Measurements from ENCODE around the gene NPTX2.
"Not testable (repeated sequence)": the region's sequence is repeated elsewhere in the genome, so short reads cannot be mapped to it uniquely, and the experiment has no call there.

NPTX2 gene, protein sequence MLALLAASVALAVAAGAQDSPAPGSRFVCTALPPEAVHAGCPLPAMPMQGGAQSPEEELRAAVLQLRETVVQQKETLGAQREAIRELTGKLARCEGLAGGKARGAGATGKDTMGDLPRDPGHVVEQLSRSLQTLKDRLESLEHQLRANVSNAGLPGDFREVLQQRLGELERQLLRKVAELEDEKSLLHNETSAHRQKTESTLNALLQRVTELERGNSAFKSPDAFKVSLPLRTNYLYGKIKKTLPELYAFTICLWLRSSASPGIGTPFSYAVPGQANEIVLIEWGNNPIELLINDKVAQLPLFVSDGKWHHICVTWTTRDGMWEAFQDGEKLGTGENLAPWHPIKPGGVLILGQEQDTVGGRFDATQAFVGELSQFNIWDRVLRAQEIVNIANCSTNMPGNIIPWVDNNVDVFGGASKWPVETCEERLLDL
- 0 to 0.07 (median 0) reads per million in 3 experiments for total RNA-seq

DNA sequence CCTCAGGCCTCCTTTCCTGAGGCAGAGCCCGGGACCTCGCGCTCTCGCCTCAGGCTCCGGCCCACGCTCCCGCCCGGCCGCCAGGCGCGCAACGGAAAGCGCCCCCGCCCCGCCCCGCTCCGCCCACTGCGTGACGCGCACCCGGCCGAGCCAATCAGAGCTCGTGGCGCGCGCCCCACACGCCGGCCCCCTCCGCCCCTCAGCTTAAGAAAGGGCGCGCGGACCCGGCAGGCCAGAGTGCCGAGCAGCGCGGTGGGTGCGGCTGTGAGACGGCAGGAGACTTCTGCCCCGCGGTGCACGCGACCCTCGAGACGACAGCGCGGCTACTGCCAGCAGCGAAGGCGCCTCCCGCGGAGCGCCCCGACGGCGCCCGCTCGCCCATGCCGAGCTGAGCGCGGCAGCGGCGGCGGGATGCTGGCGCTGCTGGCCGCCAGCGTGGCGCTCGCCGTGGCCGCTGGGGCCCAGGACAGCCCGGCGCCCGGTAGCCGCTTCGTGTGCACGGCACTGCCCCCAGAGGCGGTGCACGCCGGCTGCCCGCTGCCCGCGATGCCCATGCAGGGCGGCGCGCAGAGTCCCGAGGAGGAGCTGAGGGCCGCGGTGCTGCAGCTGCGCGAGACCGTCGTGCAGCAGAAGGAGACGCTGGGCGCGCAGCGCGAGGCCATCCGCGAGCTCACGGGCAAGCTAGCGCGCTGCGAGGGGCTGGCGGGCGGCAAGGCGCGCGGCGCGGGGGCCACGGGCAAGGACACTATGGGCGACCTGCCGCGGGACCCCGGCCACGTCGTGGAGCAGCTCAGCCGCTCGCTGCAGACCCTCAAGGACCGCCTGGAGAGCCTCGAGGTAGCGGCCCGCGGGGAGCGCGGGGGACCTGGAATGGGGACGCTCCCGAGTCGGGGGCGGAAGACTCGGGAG is at the start of gene NPTX2:
Gene NPTX2 (plus strand): TSS at position 235 of the 909 bp plus-strand sequence. CDS start 177 bp downstream, at position 412.
- DNase-seq, result no peak

- no peak for DNase-seq
These were observed 49.1 kb upstream of the NPTX2 start for GRCh38 chr7:98567991-98568390.

GRCh38 chr7:98568891-98569290 is 48.2 kb upstream of the NPTX2 start:
- no peak for DNase-seq

DNA sequence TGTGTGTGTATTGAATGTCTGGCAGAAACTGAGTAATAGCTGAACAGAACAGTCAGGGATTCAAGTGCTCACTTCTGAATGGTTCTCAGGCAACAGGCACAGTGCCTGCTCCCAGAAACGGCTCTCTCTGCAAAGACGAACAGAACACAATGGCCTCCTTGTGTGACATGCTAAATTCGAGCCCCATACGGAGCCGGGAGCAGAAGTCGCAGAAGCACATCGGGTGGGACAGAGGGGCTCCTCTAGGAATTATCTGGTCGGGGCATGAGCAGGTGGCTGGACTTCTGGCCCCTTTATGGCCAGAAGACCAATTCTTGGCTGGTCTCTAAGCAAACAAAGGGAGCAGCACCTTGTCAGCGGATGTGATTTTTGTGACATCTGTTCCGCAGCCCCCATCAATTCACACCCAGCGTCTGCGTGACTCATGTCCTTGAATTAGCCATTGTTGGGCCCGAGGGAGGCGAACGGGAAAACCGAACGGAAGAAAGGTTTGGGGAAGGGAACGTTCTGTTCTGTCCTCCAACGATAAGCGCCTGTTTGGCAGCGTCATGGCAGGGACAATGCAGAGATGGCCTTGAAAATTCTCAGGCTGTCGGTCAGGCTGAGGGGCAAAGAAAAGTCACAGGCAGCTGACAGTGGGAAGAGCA is 47.3 kb upstream of the NPTX2 start:
- DNase-seq, result no peak

DNA sequence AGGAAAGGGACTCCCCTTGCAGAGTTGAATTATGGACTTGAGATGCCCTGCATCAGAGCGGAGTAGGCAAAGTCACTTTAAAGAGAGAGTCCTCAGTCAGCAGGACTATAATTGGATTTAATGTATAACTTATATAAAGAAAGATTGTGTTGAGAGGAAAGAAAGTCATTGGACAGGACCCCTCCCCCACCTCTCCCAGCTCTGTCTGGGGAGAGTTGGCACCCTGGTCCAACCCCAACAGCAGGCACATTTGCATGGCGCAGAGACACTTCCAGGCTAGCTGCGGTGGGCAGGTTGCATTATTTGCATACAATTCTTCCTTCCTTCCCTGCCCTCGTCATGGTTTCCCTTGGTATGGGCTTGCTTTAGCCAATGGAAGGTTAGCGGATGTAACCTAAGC is 46.1 kb upstream of the NPTX2 start:
- DNase-seq, result no peak

DNA sequence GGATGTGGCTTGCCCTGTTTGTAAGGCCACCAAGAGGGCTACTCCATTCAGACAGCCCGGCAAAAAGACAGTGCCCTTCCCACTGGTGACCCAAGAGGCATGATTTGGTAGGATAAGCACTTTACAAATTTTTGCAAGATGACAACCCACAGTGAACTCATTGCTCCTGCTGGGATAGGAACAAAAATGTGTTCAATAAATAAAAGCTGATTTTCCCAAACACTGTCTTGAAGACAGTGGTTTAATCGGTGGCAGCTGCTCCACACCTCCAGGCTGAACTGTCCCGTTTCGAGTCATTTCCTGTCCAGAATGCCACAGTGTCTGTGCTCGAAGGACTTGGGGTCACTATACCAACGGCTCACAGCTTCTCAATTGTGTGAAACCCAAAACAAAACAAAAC is 45.1 kb upstream of the NPTX2 start:
- no peak for DNase-seq

DNA sequence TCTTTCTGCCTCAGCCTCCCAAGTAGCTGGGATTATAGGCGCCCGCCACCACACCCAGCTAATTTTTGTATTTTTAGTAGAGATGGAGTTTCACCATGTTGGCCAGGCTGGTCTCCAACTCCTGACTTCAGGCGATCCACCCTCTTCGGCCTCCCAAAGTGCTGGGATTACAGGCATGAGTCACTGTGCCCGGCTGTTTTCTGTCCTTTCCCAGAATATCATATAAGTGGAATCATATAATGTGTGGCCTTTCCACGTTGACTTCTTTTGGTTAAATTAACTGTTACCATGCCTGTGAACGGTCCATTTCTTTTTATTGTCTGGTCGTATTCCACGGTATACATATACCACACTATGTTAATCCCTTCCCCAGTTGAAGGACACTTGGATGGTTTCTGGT is 44.4 kb upstream of the NPTX2 start:
- DNase-seq, result not testable (repeated sequence)

DNA sequence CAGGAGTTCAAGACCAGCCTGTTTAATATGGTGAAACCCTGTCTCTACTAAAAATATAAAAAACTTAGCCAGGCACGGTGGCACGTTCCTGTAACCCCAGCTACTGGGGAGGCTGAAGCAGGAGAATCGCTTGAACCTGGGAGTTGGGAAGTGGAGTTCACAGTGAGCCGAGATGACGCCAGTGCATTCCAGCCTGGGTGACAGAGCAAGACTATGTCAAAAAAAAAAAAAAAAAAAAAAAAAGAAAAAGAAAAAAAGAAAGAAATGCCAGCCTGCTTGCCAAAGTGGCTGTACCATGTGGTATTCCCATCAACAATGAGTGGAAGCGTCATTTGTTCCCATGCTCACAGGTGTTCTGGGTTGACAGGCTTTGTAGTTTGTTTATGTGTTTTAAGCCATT is 43.3 kb upstream of the NPTX2 start:
- DNase-seq, result no peak

- no peak for DNase-seq
These were observed 41.2 kb upstream of the NPTX2 start for GRCh38 chr7:98575878-98576277.

DNA sequence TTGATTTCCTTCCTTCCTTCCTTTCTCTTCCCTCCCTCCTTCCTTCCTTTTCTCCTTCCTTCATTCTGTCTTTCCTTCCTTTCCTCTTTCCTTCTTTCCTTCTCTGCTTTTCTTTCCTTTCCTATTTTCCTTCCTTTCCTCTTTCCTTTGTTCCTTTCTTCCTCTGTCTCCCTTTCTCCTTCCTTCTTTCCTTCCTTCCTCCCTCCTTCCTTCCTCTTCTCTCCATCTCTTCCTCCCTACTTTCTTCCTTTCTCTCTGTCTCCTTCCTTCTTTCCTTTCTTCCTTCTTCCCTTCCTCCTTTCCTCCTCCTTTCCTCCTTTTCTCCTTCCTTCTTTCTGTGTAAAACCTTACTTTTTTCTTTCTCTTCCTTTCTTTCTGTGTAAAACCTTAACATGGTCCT is 32.3 kb upstream of the NPTX2 start:
- DNase-seq, result no peak

DNA sequence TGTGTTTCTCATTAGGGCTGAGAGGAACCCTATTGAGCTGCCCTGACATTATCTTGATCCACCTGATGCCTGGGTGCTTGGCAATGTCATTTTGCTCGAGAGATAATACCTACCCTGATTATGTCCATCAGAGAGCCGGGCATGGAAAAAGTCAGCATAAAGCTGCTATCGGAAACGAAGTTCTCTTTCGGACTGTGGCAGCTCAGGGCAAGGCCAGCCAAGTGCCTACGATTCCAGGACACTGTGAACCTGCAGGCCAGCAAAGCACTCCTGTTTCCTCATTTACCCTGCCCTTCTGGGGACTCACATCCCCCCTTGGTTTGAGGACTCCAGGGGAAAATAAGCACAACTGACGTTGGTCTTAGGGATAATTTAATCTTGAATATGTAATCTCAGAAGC is 25.2 kb upstream of the NPTX2 start:
- no peak for DNase-seq

DNA sequence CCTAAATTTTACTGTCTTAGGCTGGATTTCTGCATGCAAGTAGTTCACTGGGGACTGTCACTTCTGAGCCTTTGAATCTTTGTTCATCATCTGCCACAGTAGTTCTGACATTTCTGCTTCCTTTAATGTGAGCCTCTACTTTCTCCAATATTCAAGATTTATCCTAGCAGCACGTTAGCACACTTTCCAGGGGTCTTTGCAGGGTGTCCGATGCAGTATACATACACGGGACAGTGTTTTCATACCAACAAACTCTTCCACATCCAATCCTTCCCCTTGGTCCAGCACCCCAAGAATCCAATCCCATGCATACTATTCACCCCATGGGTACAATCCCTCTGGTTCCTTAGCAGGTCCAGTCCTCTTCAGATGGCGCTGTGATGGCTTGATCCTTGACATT is 22.7 kb upstream of the NPTX2 start:
- DNase-seq, result no peak

- no peak for DNase-seq
These were observed 22.3 kb upstream of the NPTX2 start for GRCh38 chr7:98594787-98595186.

DNA sequence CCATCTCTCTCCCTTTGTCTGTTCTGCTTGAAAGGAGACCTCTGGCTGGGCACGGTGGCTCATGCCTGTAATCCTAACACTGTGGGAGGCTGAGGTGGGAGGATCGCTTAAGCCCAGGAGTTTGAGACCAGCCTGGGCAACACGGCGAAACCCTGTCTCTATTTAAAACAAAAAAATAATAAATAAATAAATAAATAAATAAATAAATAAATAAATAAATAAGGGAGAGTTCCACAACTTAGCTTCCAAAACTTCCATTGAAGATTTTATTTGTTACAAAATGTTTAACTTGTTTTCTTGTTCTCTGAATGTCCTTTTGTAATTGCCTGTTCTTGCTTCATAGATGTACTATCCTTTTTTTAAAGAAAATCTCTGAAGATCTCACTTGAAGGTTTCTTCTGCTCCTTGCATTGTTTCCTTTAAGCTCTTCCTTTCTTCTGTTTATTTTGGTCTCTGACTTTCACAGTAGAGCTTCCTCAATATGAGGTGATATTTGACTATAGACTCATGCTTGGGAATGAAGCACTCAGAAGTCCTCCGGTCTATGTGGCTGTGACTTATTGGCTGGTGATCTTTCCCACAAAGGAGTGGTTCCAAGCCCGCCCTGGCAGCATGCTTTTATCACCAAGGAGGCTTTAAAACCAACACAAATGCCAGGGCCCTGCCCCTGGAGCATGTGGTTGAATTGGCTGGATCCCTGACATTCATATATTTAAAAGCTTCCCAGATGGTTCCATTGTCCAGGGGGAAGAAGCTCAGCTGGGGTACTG is 18.1 kb upstream of the NPTX2 start:
- no peak for DNase-seq

DNA sequence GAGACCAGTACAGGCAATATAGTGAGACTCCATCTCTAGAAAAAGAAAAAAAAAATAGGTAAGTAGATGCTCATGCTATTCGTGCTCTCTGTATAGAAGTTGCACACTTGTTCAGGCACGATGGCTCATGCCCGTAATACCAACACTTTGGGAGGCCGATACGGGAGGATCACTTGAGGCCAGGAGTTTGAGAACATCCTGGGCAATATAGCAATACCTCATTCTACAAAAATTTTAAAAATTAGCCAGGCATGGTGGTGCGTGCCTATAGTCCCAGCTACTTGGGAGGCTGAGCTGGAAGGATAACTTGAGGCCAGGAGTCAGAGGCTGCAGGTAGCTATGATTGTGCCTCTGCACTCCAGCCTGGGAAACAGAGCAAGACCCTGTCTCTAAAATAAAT is 17.2 kb upstream of the NPTX2 start:
- no peak for DNase-seq

DNA sequence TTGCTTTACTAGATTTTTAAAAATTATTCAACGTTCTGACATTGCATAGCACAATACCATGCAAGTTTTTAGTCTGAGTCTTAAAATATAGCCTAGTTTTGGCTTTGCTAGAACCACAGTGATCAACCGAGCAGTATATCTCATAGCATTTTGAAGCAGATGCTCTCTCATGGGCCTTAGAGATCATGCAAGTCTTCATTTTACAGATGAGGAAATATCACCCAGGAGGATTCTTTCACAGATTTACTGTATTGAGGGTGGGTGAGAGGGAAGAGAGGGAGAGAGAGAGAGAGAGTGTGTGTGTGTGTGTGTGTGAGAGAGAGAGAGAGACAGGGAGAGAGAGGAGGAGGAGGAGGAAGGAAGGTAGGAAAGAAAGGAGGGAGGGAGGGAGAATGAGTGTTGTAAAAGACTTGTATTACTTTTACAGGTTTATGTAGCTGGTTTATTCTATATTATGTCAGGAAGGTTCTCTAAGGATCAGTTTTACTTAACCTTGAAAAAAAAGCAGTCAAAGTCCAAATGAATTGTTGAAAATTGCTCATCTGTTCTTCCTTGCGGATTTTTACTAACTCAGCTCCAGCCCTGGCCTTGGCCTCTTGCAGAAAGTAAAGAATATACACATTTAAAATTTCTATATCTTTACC is 14.2 kb upstream of the NPTX2 start:
- no peak for DNase-seq

- DNase-seq, result no peak
These were observed 13.7 kb upstream of the NPTX2 start for GRCh38 chr7:98603399-98603788.

GRCh38 chr7:98613601-98614425 is 3.3 kb upstream of the NPTX2 start:
- no peak for DNase-seq

DNA sequence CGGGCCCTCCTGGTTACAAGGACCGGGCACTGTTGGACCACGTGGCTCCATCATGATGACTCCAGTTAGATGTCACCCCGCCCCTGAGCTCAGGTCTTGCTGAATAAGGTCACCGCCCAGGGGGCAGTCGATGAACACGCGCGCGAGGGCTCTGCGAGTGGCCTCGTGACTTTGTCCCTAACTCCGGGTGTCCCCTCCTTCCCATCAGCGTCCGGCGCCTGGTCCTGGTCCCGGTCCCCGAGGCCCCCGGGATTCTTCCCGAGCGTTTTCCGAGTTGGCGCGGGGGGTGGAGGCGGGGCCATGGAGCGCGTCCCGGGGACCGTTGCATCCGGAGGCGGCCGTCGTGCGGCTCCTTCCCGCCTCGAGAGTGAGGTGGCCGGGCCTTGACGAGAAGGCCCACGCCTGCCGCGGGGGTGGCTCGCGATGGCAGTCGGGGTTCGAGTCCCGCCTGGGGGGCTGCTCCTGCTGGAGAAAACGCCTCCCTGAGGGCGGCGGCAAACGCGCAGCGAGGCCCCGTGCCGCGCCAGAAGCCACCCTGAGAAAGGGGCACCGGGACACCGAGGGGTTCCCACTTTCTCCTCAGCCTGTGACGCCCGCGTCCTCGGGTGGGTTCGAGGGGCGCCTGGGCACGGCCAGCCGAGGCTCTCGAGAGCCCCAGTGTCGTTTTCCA is 569 bp upstream of the NPTX2 start:
- DNase-seq, result no peak

- no peak for DNase-seq
These were observed 904 bp downstream of the NPTX2 start for GRCh38 chr7:98617960-98618418.

All from central memory CD4-positive, alpha-beta T cell (primary cell).